GM18868 (cell line): Measurements from ENCODE around the gene TMEM245.

Source experiments
- ATAC-seq: cut with Tn5 transposase; IDR thresholded peaks from one replicate; pipeline ENCODE4 v1.9.1; 2021; ENCODE audit warnings: mild to moderate bottlenecking, moderate library complexity; ENCODE audit not compliant: unreplicated experiment

Gene TMEM245

DNA sequence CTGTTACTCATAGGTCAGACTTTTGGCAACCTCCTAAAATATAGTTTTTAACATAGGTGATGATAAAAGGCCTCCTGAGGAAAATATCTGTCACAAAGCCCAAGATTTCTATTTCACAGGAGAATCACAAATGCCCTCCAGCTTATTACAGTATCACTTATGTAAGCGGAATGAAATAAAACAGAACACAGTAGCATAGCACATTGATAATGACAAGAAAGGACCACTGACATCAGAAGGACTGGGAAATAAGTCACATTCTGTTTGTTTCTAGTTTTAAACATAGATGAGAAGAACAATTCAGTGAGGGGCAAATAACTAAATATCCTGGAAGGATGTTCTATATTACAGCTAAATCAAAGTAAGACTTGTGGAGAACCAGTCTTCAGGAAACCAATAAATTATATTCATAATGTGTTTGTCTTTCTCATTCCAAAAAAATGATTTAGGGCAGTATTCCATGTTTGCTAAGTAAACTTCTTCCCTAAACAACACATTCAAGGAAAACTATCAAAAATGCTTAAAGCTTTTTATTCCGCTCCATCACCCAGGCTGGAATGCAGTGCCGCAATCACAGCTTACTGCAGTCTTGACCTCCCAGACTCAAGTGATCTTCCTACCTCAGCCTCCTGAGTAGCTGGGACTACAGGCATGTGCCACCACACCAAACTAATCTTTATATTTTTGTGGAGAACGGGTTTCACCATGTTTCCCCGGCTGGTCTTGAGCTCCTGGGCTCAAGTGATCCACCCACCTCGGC, 85.6 kb downstream of the TMEM245 start:
- no peak for ATAC-seq

DNA sequence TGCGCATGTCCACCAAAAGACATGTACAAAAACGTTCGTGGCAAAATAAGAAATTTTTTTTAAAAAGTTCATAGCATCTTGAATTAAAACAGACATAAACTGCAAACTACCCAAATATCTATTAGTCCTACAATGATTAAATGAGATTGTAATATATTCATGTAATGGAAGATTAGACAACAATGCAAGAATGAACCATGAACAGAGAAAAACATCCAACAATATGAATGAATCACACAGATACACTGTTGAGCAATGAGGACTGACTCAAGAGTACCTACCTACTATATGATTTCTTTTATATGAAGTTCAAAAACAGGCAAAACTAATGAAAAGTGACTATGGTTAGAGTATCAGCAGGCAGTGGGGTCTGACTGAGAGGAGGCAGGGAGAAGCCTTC, 88.5 kb downstream of the TMEM245 start:
- ATAC-seq, result no peak

DNA sequence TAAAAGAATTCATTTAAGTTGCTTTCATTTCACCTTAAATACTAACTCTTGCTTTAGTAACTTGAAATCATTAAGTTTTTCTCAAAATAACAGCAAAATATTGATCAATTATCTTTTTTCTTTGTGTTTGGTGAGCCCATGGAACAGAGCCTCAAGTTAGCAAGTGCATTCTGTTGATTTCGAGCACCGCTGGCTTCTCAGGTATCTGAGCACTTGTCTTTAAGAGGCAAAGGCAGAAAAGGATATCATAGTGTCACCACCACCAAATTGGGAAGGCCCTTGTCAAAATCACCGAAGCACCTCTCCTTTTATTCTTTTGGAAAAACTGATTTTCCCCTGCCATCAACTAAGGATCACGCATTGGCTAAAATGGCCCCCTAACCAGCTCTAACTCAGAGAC, 89.3 kb downstream of the TMEM245 start:
- ATAC-seq, result no peak

DNA sequence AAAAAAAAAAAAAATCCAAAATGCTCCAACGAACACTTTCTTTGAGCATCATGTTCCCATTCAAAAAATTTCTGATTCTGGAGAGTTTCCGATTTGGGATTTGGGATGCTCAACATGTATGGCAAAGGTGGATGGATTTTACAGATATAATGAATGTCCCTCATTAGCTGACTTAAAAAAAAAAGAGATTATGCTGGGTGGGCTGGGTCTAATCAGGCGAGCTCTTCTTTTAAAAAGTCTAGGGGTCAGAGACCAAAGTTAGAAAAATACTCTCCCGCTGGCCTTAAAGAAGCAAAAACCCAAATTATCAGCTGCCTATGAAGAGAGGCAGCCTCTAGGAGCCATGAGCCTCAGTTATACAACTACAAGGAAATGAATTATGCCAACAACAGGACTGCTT, 91.3 kb downstream of the TMEM245 start:
- no peak for ATAC-seq

DNA sequence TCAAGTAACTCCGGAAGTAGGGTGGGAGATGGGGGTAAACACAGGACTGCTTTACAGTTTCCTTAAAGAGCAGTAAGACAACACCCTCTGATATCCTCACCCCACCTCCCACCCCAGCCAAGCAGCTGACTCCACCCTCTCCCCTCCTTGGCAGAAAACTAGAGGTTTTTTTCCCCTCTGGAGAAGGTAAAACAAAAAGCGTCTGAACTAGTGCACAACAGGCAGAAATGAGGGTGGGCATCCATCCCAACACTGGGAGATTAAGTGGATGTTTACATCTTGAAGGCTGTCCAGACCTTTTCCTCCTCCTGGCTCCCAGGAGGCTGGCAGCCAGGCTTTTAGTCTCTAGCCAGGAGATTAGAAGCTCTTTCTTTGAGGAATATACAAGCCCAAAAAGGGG, 92.6 kb downstream of the TMEM245 start:
- no peak for ATAC-seq

DNA sequence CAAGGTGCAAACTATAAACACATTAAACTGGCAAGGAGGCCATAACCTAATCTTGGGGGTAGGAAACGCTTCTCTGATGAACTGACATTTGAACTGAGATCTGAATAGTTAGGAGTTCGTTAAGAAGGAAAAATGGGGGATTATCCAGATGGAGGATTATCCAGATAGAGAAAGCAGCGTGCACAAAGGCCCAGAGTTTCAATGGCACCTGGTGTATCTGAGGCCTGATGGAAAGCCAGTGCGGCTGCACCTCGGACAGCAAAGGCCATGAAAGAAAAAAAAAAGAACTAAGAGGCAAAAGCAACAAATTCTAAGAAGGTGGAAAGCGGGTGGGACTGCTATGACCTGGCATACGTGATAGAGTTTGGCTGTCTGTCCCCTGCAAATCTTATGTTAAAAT, 93.4 kb downstream of the TMEM245 start:
- ATAC-seq, result no peak

DNA sequence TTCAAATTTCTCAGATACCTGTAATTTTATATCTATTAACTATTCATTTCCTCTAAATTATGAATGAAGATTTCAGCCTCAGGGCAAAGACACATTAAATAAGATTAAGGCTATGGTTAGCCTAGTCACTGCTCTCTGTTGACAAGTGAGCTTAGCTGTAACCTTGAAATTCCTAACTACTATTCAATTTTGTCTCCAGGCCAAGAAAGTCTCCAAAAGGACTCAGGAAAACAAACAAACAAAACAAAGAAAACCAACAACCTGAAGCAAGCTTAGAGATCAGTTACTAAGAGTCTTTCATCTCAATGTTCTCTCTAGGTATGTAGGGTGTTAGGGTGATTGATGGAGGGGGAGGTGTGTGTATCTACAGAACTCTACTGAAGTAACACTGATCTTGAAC, 96.9 kb downstream of the TMEM245 start:
- no peak for ATAC-seq

DNA sequence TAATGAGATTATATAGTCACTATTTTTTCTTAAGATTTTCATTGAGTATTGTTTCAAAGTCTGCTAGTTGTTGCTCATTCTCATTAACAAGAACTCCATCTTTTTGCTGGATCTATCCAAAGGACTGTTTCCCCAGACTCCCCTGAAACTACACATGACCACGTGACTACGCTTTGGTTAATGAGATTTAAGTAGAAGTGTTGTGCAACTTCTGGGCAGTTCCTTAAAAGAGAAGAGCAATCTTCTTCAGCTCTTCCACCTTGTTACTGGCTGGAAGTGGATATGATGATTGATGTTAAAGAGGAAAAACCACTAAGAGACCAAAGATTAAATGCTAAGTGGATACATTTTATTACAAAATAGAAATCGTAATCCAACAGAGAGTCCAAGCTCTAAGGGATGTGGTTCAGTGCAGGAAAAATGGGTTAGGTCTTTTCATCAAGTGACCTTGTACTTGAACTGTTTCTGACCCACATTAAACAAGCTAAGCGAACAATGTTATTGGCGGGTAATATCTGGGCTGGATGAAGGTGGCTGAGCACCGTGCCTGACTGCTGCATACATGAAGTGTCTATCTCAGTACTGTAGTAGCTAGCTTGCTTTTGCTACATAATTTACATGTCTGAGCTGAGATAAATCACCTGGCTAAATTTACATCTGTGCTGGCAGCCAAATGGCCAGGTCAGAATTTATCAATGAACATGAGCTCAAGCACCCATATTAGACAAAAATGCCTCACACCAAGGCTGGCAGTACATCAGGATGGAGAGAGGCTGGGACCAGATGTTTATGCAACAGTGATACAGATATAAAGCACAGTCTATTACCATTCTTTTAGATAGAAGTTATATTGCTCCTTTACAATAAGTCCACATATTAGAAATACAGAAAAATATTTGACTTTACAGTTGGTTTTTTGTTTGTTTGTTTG, 98.9 kb downstream of the TMEM245 start:
- no peak for ATAC-seq

DNA sequence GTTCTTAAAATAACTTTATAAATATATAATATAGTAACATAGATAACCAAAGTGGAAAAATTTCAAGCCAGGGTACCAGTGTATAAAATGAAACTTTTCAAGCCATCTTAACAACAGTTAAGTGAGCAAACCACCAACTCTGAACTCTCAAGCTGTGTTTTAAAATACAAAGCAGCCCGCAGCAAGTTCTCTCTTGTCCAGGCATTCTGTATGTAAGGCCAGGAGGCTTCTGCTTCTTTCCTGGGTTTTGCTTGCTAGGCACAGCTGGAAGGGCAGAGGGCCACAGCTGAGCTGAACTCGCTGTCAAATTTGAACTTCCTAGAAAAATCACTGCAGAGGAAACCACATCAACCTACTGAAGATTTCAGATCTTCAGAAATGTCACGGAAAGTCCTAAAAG, 99.6 kb downstream of the TMEM245 start:
- ATAC-seq, result no peak

DNA sequence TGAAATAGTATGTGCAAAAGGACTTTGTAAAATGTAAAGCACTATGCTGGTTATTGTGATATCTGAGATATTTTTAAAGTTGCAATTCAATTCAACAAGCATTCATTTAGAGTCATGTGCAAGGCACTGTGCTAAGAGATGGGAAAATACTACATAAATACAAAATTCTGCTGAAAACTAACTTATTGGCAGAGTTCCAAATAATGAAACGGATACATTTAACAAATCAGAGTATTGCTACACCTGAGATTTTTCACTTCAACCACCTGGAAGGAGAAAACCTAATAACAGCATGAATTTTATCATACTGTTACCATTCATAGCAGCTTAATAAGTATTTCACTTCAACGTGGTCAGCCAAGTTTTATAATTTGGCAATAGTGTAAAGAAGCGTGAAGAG, 100.3 kb downstream of the TMEM245 start:
- ATAC-seq, result no peak

DNA sequence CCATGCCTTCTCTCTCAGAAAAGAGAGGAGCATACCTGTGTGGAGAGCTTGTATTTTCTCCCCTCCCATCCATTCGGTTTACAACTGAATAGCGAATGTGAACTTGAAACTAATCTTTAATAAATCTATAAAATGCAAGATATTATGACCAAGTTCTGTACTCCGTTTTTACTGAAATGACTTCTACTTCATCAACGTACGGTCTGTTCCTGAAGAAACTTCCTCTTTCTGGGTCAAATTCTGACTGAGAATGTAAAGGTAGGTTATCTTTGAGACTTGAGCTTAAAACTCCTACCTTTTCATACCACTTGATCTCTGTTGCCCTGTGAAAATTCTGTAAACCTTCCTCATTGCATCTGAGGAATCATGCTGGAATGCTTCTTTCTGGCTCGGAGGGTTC, 102.3 kb downstream of the TMEM245 start:
- peak; percentile 57 for ATAC-seq

DNA sequence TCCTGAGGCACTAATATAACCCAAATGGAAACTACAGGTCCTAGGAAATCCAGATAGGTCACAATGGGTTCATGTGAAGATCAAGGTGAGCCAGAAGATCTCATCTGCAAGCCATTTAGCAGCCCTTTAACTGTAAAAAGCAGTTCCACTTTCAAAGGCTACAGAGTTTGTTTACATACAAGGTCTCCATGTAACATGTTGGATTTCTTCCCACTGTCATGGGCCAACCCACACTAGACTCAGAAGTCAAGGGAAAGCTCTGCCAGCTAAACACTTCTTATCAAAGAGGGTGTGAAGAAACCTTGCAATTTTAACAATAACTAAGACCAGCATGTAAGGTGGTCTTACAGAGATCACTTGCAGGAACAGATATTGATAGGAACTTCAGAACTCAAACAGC, 102.7 kb downstream of the TMEM245 start:
- no peak for ATAC-seq

DNA sequence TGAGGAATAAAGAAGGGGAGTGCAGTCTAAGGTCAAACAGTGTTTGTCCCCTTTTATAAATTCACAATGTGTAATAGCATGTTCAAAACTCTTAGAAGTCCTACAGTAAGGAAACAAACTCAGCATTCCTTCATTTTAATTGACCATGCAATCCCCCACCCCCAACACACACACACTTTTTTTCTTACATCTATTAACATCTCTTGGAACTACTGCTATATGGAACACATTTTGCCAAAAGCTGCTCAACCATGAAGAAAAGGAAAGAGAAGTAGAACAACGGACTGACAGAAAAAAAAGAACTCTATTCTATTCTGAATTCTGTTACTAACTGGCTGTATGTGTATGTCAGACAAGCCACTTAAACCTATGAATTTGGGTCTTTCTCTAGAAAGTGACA, 103.6 kb downstream of the TMEM245 start:
- ATAC-seq, result no peak

DNA sequence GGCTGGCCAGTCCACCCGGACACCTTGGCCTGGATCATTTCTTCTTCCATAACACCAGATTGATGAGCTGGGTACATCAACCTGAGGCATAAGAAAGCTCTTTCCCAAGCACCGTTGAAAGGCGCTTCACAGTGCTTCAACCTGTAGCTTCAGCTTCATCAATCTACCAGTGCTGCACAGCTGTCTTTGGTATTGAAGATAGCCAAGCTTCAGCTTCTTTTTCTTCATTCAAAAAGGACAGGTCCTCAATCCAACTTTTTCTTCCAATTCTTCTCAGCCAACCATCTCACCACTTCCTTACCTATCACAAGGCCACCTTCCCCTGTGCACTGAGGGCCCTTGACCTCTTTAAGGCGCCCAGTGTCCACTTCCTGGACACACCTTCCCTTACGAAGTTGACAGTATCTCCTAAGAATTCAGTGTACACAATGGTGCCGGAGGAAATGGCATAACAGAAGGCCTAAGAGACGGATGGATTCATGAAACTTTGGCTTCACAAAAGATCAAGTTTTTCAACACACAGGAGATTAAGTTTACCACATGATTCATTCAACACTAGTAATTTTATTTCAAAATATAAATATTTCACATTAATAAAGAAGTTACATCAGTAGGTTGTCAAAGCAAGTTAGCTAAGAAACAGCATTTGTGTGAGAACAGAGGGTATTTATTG, 105.0 kb downstream of the TMEM245 start:
- ATAC-seq, result no peak

DNA sequence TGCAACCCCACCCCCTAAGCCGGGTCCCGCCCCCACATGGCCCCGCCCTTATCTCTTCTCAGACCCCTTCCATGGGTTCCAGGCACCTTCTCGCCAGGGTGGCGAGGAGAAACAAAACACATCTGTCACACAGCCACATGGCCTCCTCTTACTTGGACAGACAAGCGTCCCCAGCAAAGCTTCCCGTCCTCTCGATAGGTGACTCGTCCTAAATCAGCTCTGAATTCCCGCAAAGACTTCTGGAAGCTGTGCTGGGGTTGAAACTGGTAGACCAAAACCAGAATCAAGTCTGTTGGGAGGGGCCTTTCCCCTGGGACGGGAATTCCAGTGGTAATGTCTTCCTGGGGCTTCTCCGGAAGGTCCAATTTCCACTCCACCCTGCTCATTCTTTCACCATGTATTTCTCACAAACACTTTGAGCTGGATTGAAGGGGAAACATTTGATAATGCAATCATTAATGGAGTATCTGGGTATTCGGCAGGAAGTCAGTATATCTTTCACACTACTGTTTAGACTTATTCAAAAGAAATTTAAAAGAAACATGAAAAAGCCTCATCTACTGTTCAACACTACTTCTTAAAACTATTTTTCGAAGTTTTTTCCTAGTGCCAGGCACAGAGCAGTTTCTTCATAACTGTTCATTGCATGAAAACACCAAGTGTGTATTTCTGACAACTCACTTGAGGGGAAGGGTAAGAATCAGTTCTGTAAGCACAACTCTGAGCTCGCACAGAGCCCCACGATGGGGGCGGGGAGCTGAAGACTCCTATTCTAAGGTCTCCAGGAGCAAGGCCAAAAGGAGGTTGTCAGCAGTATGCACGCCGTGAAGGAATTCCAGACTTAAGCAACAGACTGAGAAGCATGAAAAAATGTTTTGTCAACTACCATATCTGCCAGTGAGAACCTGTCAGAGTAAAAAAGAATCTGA, 105.8 kb downstream of the TMEM245 start:
- ATAC-seq, result no peak

DNA sequence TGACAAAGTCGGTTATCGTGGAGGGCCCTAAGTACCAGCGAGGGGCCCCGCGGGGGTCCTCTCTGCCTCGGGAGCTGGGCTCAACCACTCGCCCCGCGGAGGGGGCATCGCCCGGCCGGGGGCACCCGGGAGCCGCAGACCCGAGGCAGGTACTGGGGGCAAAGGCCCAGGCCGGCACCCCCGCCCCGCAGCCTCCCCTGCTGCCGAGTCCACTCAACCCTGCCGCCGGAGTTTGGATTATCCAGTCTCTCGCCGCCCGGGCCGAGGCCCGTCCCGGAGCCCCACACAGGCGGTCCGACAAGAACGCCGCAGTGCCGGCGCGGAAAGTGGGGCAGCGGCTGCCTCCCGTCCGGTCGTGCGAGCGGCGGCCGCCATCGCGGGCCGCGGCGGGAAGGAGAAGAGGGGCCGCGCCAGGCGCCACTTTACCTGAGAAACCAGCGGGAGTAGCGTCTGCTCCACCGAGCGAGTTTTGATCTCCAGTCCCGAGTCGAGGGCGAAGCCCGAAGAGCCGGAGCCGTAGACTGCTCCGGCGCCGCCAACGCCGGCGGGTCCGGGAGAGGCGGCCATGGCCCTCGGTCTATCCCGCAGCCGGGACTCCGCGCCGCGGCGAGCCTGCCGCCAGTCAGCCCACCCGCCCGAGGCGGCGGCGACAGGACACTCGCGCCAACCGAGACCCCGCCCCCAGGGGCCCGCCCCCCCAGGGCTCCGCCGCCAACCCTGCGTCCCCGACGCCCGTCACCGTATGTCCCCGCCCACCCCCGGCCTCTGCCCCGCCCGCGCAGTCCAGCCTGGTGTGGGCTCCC, 106.7 kb downstream of the TMEM245 start, which contains the start of gene CTNNAL1:
TSS of gene CTNNAL1 (minus strand) at position 624 of the 803 bp plus-strand sequence. CDS start at position 567, 57 bp downstream.
- ATAC-seq, result peak; percentile 62

DNA sequence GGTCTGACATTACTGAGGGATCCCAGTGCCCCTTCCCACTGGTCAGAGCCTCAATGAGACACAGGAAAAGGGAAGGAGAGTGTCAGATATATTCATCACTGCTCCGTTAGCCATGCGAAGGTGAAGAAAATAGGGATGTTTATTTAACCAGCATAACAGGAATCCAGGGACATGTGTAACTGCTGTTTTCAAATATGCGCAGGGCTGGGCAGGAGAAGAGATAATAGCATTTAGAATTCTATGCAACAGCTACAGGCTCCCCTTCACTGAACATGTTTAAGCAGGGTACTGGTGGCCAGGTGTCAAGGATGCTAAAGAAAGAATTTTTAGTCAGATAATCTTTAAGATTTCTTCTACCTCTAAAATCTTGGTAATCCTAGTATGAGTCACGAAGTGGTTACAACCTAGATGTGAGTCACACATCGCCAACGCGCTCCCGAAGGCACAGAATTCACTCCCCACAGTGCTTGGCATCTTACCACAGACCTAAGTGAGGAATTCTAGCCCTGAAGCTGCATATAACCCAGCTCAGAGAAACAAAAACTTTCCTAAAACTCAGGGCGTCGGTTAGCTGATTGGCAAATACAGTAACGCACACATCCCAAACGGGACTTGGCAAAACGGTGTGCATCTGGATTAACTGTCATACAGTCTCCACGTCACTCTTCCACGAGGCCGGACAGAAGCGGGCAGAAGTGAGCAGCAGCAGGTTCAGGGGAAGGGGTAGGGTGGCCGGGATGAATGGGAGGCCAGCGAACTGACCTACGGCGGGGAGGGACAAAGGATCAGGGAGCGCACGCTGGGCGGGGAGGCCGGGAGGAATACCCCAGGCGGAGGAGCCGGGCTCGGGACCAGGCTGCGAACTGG, 107.5 kb downstream of the TMEM245 start:
- ATAC-seq, result peak; percentile 54

DNA sequence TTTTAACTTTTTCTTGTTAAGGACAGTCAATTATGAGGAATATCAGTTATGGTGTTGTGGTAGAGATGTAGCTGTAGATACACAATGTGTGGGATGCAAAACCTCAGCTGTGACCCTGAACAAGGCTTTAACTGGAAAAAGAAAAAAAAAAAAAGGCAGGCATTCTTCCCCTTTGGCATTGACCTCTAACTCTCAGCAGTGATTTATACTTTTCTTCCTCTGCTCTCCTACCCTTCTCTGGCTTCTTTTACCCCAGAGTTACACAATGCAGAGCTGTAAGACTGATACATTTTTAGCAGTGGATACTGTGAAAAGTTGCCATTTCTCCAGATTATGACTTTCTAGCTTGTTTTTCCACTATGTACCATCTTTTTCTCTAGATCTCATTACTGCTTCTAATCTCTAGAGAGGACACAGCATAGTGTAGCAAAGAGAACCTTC, 108.5 kb downstream of the TMEM245 start:
- no peak for ATAC-seq

DNA sequence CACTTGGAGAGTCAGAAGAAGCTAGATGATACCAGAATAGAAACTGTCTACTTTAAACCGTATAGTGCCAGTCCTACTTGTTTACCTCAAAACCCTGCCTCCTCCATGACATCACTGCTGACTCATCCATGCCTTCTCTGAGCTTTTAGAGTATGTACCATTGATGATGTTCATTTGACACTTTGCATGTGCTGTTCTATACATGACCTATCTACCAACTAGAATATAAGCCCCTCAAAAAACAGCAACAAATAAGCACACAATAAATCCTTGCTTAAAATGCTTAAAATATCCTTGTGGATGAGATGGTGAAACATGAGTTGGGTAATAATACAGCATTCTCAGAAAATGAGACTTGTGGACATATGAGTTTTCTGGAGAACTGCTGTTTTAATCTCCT, 109.0 kb downstream of the TMEM245 start:
- ATAC-seq, result peak; percentile 31
